ENCODE results near the gene OTOP3. TPM values are rescaled to one million over a fixed set of nuclear protein-coding genes. Genes with fewer than 3 reads are reported as not detected.

The OTOP3 gene, protein sequence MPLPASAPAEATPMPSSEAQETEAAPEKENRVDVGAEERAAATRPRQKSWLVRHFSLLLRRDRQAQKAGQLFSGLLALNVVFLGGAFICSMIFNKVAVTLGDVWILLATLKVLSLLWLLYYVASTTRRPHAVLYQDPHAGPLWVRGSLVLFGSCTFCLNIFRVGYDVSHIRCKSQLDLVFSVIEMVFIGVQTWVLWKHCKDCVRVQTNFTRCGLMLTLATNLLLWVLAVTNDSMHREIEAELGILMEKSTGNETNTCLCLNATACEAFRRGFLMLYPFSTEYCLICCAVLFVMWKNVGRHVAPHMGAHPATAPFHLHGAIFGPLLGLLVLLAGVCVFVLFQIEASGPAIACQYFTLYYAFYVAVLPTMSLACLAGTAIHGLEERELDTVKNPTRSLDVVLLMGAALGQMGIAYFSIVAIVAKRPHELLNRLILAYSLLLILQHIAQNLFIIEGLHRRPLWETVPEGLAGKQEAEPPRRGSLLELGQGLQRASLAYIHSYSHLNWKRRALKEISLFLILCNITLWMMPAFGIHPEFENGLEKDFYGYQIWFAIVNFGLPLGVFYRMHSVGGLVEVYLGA
- polyA plus RNA-seq (0.03 to 0.05 TPM in 2 of 3 replicates, not detected in the other), polyA minus RNA-seq (not detected in 3 replicates)
- not detected for polyA plus RNA-seq (2011; ENCODE audit: low read depth)
- not detected in 2 replicates for polyA plus RNA-seq (2011; cell fraction: cytosol; rRNA removed)
- polyA plus RNA-seq (2011; cell fraction: nucleus; rRNA removed): not detected in 2 replicates
- polyA plus RNA-seq (2012; ENCODE audit: low replicate concordance): not detected in 2 replicates
- not detected for polyA minus RNA-seq (2011; cell fraction: cytosol; rRNA and poly(A)+ RNA removed)
- polyA minus RNA-seq (2011; cell fraction: nucleus; rRNA and poly(A)+ RNA removed): not detected in 2 replicates

DNA sequence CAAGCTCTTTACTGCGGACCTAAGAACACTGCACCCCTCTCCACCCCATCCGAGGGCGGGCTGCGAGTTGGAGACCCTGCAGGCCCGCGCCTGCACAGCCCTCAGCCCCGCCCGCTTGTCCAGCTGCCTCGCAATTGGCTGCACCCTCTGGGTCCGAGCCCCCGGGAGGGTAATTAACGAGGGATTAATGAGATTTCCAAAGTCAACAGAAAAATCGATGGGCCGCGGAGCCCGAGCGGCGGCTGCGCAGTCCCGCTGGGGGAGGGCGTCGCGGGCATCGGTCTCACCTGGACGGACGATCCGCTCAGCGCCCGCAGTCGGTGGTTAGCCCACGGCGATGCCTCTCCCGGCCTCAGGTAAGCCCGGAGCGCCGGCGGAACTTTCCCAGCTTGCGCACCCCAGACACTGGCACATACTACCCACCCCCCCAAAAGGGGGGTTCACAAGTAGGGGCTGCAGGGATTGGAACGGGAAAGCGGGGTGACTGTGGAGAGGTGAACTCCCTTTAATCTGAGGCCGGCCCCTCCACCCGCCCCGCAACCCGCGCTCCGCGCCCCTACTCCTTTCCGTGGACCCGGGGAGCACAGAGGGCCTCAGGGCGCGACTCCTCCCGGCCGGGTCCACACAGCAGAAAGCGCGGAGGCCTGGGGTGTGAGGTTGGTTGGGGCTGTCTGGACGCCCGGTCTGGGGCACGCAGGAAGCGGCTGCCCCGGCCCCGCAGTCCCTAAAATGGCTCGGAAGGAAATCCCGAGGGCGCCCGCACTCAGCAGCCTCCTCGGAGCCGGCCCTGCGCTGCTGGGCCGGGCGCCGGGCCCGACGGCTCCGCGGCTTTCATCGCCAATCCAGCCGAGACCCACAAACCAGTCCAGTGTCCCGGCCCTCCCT, at the start of gene OTOP3:
TSS of gene OTOP3 (plus strand) at position 314 of the 885 bp plus-strand sequence. CDS start at position 338, 24 bp downstream.
- no peaks in the 10 kb centered on the region for H3K9me1 ChIP-seq (ENCODE audit: control insufficient read depth, extremely low read depth, insufficient read depth, low read length)
- no peaks in the 10 kb centered on the region for H3K36me3 ChIP-seq (ENCODE audit: control insufficient read depth in 2 of 2, extremely low read depth in 1 of 2, insufficient read depth in 2 of 2, low read length in 2 of 2)
- H3K27me3 ChIP-seq (ENCODE audit: control insufficient read depth, extremely low read depth, insufficient read depth, low read length): peaks cover 48% of the 10 kb centered on the region
- H2AFZ ChIP-seq (ENCODE audit: control insufficient read depth, low read length): no peak within 1 kb of the TSS
- H3K27ac ChIP-seq (ENCODE audit: control insufficient read depth, insufficient read depth, low read length): no peak within 1 kb of the TSS
- FAIRE-seq (no peak), DNase-seq (ENCODE audit: low read depth, low spot score) (no peak)
- TF ChIP-seq EZH2 (IDR thresholded peaks at IDR 0.05; ENCODE audit: low read length): peak; percentile 93
- TF ChIP-seq, protein P1, sequence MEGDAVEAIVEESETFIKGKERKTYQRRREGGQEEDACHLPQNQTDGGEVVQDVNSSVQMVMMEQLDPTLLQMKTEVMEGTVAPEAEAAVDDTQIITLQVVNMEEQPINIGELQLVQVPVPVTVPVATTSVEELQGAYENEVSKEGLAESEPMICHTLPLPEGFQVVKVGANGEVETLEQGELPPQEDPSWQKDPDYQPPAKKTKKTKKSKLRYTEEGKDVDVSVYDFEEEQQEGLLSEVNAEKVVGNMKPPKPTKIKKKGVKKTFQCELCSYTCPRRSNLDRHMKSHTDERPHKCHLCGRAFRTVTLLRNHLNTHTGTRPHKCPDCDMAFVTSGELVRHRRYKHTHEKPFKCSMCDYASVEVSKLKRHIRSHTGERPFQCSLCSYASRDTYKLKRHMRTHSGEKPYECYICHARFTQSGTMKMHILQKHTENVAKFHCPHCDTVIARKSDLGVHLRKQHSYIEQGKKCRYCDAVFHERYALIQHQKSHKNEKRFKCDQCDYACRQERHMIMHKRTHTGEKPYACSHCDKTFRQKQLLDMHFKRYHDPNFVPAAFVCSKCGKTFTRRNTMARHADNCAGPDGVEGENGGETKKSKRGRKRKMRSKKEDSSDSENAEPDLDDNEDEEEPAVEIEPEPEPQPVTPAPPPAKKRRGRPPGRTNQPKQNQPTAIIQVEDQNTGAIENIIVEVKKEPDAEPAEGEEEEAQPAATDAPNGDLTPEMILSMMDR (optimal IDR thresholded peaks at IDR 0.05 in 1 of 3, IDR thresholded peaks at IDR 0.05 in 1 of 3, conservative IDR thresholded peaks at IDR 0.05 in 1 of 3; ENCODE audit: extremely low read depth in 1 of 3, insufficient read depth in 2 of 3, low read length in 3 of 3): no peak
- no peaks in the 10 kb centered on the region for H3K4me1 ChIP-seq (ENCODE audit: control insufficient read depth, extremely low read depth, insufficient read depth, low read length)
- H3K9ac ChIP-seq (ENCODE audit: control insufficient read depth, extremely low read depth, insufficient read depth, low read length): no peak within 1 kb of the TSS
- no peaks in the 10 kb centered on the region for H3K79me2 ChIP-seq (ENCODE audit: control insufficient read depth, insufficient read depth, low read length)
- no peaks in the 10 kb centered on the region for H4K20me1 ChIP-seq (ENCODE audit: control insufficient read depth, extremely low read depth, insufficient read depth, low read length)
- no peak within 1 kb of the TSS for H3K4me3 ChIP-seq (ENCODE audit: control insufficient read depth in 2 of 3, extremely low read depth in 1 of 3, insufficient read depth in 2 of 3, low read depth in 1 of 3, low read length in 3 of 3)
- H3K9me3 ChIP-seq (ENCODE audit: control insufficient read depth, low read depth, low read length): no peaks in the 10 kb centered on the region
- H3K4me2 ChIP-seq (ENCODE audit: control insufficient read depth, extremely low read depth, insufficient read depth, low read depth, low read length): peak within 1 kb of the TSS; percentile 16
- dilution Hi-C loops (cut with MboI; ENCODE audit: extremely low pct_ligation_motif_present, low sequenced_read_pairs): no loop called here

DNA sequence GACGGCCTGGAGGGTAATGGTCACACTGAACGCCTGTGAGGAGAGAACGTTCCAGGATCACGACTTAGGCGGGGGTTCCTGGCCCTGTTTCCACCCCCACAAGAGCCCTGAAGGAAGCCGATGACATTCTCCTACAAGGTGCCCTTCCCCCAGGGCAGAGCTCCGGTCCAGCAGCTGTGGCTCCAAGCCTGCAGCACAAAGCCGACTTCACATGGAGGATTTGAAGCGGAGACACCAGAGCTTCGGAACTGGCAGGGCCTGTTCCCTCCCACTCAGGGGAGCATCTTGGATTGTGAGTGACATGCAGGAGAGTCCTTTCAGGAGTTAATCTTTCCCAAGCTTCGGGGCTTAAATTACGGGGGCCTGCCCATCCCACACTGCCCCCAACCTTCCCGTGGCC, 47.2 kb upstream of the OTOP3 start:
- Histone ChIP-seq H4K20me1 (ENCODE audit: control insufficient read depth, extremely low read depth, insufficient read depth, low read length) (no peaks in the 10 kb centered on the region), H3K9me1 (ENCODE audit: control insufficient read depth, extremely low read depth, insufficient read depth, low read length) (no peaks in the 10 kb centered on the region), H3K79me2 (ENCODE audit: control insufficient read depth, insufficient read depth, low read length) (no peaks in the 10 kb centered on the region), H3K27ac (ENCODE audit: control insufficient read depth, insufficient read depth, low read length) (no peak overlapping the region), H3K9ac (ENCODE audit: control insufficient read depth, extremely low read depth, insufficient read depth, low read length) (no peak overlapping the region), H3K4me1 (ENCODE audit: control insufficient read depth, extremely low read depth, insufficient read depth, low read length) (no peaks in the 10 kb centered on the region), H2AFZ (ENCODE audit: control insufficient read depth, low read length) (no peak overlapping the region), H3K4me2 (ENCODE audit: control insufficient read depth, extremely low read depth, insufficient read depth, low read depth, low read length) (no peak overlapping the region), H3K4me3 (ENCODE audit: control insufficient read depth in 2 of 3, extremely low read depth in 1 of 3, insufficient read depth in 2 of 3, low read depth in 1 of 3, low read length in 3 of 3) (no peak overlapping the region), H3K27me3 (ENCODE audit: control insufficient read depth, extremely low read depth, insufficient read depth, low read length) (peaks cover 19% of the 10 kb centered on the region), H3K36me3 (ENCODE audit: control insufficient read depth in 2 of 2, extremely low read depth in 1 of 2, insufficient read depth in 2 of 2, low read length in 2 of 2) (no peaks in the 10 kb centered on the region), H3K9me3 (ENCODE audit: control insufficient read depth, low read depth, low read length) (no peaks in the 10 kb centered on the region)
- TF ChIP-seq, protein P1 (optimal IDR thresholded peaks at IDR 0.05 in 1 of 3, IDR thresholded peaks at IDR 0.05 in 1 of 3, conservative IDR thresholded peaks at IDR 0.05 in 1 of 3; ENCODE audit: extremely low read depth in 1 of 3, insufficient read depth in 2 of 3, low read length in 3 of 3): no peak
- no peak for TF ChIP-seq EZH2 (IDR thresholded peaks at IDR 0.05; ENCODE audit: low read length)
- FAIRE-seq: no peak
- no peak for DNase-seq (ENCODE audit: low read depth, low spot score)
- dilution Hi-C loops (cut with MboI; ENCODE audit: extremely low pct_ligation_motif_present, low sequenced_read_pairs): no loop called here
